PC-9 (cell line): ENCODE results near the gene IGSF6. TPM values are rescaled to one million over a fixed set of nuclear protein-coding genes. Genes with fewer than 3 reads are reported as not detected.

ENCODE experiments used
- BruUV-seq: library from RNA; stranded (reverse); fragments of 400-500 nt; replicated peaks from 2 replicates; lab custom pipeline; 2021; lab: Mats Ljungman, UMichigan
- CTCF ChIA-PET: fragments of 300-600 bp; sonication (Branson Sonifier 250); formaldehyde crosslinking; loops from one replicate; lab custom pipeline; 2022; ENCODE audit warnings: antibody characterized with exemption; lab: Charles Lee
- POLR2A ChIA-PET: fragments of 300-600 bp; sonication (Branson Sonifier 250); formaldehyde crosslinking; loops from one replicate; lab custom pipeline; 2022; ENCODE audit warnings: antibody characterized with exemption; ENCODE audit not compliant: unreplicated experiment; lab: Charles Lee
- DNase-seq, 2 experiments: peaks; one replicate each; pipeline versions ENCODE4 v3.0.0 to v3.0.0-alpha.2; 2015 to 2022; ENCODE audit warnings: mixed read lengths in 1 of 2
- H2AFZ ChIP-seq: fragments of 200-600 bp; sonication (generic); 2 replicates; pipeline ENCODE4 v1.8.1; 2017; ENCODE audit warnings: antibody characterized with exemption
- H3F3A ChIP-seq: fragments of 200-600 bp; sonication (generic); 2 replicates; pipeline ENCODE4 v1.8.1; 2017; ENCODE audit warnings: antibody characterized with exemption, mild to moderate bottlenecking, low read depth; ENCODE audit not compliant: insufficient read depth
- H3K27ac ChIP-seq: fragments of 200-600 bp; sonication (generic); 2 replicates; pipeline ENCODE4 v1.6.1; 2016; ENCODE audit warnings: mixed run types
- H3K27me3 ChIP-seq: fragments of 200-600 bp; sonication (generic); 2 replicates; pipeline ENCODE4 v1.6.1; 2016; ENCODE audit warnings: low read depth, mixed run types; ENCODE audit not compliant: insufficient read depth
- H3K36me3 ChIP-seq: fragments of 200-600 bp; sonication (generic); 2 replicates; pipeline ENCODE4 v1.6.1; 2016; ENCODE audit warnings: low read depth, mixed run types
- H3K4me1 ChIP-seq: fragments of 200-600 bp; sonication (generic); replicated peaks from 2 replicates; pipeline ENCODE4 v1.6.1; 2016; ENCODE audit warnings: mixed run types; ENCODE audit not compliant: insufficient read depth
- H3K4me2 ChIP-seq: fragments of 200-600 bp; sonication (generic); 2 replicates; pipeline ENCODE4 v1.6.1; 2017; ENCODE audit warnings: mixed run types
- H3K4me3 ChIP-seq: fragments of 200-600 bp; sonication (generic); 2 replicates; pipeline ENCODE4 v1.6.1; 2016; ENCODE audit warnings: mixed run types
- H3K79me2 ChIP-seq: fragments of 200-600 bp; sonication (generic); 2 replicates; pipeline ENCODE4 v1.6.1; 2017; ENCODE audit warnings: low read depth, mixed run types
- H3K9me2 ChIP-seq: fragments of 200-600 bp; sonication (generic); 2 replicates; pipeline ENCODE4 v1.8.1; 2017; ENCODE audit warnings: mild to moderate bottlenecking; ENCODE audit not compliant: insufficient read depth
- H3K9me3 ChIP-seq: fragments of 200-600 bp; sonication (generic); 2 replicates; pipeline ENCODE4 v1.8.1; 2016; ENCODE audit warnings: low read depth; ENCODE audit not compliant: insufficient read depth
- H4K20me1 ChIP-seq: fragments of 200-600 bp; sonication (generic); 2 replicates; pipeline ENCODE4 v1.8.1; 2017; ENCODE audit not compliant: insufficient read depth
- CTCF ChIP-seq: fragments of 200-600 bp; sonication (generic); conservative IDR thresholded peaks from 2 replicates; pipeline ENCODE4 v1.6.1; 2017; ENCODE audit warnings: mixed run types, antibody characterized with exemption, mild to moderate bottlenecking, moderate library complexity
- EZH2 ChIP-seq: fragments of 200-600 bp; sonication (generic); IDR thresholded peaks from 2 replicates; pipeline ENCODE4 v1.8.0; 2017; ENCODE audit warnings: antibody characterized with exemption, low read depth
- intact Hi-C: fragments of 100-400 bp; cut with micrococcal nuclease; formaldehyde crosslinking; loops from one replicate; pipeline ENCODE4 v1.10.0; 2022; ENCODE audit not compliant: unreplicated experiment
- total RNA-seq: library from RNA; stranded (reverse); gene quantifications from 2 replicates; pipeline ENCODE4 v1.2.3, GENCODE V29; 2021

Gene IGSF6
- total RNA-seq, 1 experiment from 2014 or later, result not detected

- Histone ChIP-seq H3K79me2 (no peaks in the 10 kb centered on the region), H3K4me3 (no peak overlapping the region), H3K4me2 (no peak overlapping the region), H3K9me3 (no peaks in the 10 kb centered on the region), H3K4me1 (no peaks in the 10 kb centered on the region), H2AFZ (no peak overlapping the region), H3K27me3 (no peaks in the 10 kb centered on the region), H3K36me3 (no peaks in the 10 kb centered on the region), H3F3A (0 out of 2 replicates have a peak, but pooled peaks cover 3% of the 10 kb centered on the region), H3K27ac (no peak overlapping the region), H4K20me1 (no peaks in the 10 kb centered on the region), H3K9me2 (no peaks in the 10 kb centered on the region)
- intact Hi-C loops, result no loop called here
- DNase-seq, result no peak
- BruUV-seq, result no TSS peak
- no peak for TF ChIP-seq EZH2
- CTCF ChIA-PET, result interaction anchor here (1.5 kb wide), 1 partner anchor 8 kb away, joined by 5 read pairs; no protein-coding TSS in a partner anchor
- POLR2A ChIA-PET, result no interaction called here
Measured at GRCh38 chr16:21664801-21665492, 12.5 kb upstream of the IGSF6 start.

GRCh38 chr16:21663889-21664647, 11.7 kb upstream of the IGSF6 start, which contains the start of gene OTOA:
OTOA (plus strand) TSS chr16:21663968; CDS start chr16:21678515, 14,547 bp downstream.
- H3K79me2 ChIP-seq, result no peaks in the 10 kb centered on the region
- no peak for DNase-seq
- H3K27me3 ChIP-seq, result no peaks in the 10 kb centered on the region
- POLR2A ChIA-PET, result no interaction called here
- no peaks in the 10 kb centered on the region for H4K20me1 ChIP-seq
- no peaks in the 10 kb centered on the region for H3K4me1 ChIP-seq
- H3K36me3 ChIP-seq, result no peaks in the 10 kb centered on the region
- no peak within 1 kb of the TSS for H3K27ac ChIP-seq
- no peaks in the 10 kb centered on the region for H3K9me2 ChIP-seq
- H2AFZ ChIP-seq, result no peak within 1 kb of the TSS
- intact Hi-C loops, result no loop called here
- CTCF ChIA-PET, result no interaction called here
- H3K4me3 ChIP-seq, result no peak within 1 kb of the TSS
- no TSS peak for BruUV-seq
- TF ChIP-seq EZH2, result no peak
- no peak for TF ChIP-seq CTCF
- H3F3A ChIP-seq, result 0 out of 2 replicates have a peak, but pooled peaks cover 6% of the 10 kb centered on the region
- no peak within 1 kb of the TSS for H3K4me2 ChIP-seq
- no peaks in the 10 kb centered on the region for H3K9me3 ChIP-seq

- ChIA-PET POLR2A (no interaction called here), CTCF (interaction anchor here (0.7 kb wide), 1 partner anchor 10 kb away, joined by 19 read pairs; no protein-coding TSS in a partner anchor)
- Histone ChIP-seq H3K4me3 (no peak overlapping the region), H4K20me1 (no peaks in the 10 kb centered on the region), H3K79me2 (no peaks in the 10 kb centered on the region), H3K36me3 (no peaks in the 10 kb centered on the region), H3K9me3 (no peaks in the 10 kb centered on the region), H3K27me3 (no peaks in the 10 kb centered on the region), H3K27ac (no peak overlapping the region), H2AFZ (no peak overlapping the region), H3F3A (peaks cover 29% of the 10 kb centered on the region; the same call in 1 of the 2 replicates), H3K4me2 (no peak overlapping the region), H3K9me2 (no peaks in the 10 kb centered on the region), H3K4me1 (no peaks in the 10 kb centered on the region)
- DNase-seq, result no peak
- BruUV-seq, result no TSS peak
- intact Hi-C loops, result loop anchor here (5.0 kb wide), 2 partner anchors 143 to 438 kb away; no protein-coding TSS in a partner anchor
- TF ChIP-seq EZH2 (no peak), CTCF (no peak)
Measured at GRCh38 chr16:21659124-21659523, 6.7 kb upstream of the IGSF6 start.
